ENCODE data around the gene DLAT. TPM values are rescaled to one million over a fixed set of nuclear protein-coding genes. Genes with fewer than 3 reads are reported as not detected.
"Not testable (repeated sequence)": the region's sequence is repeated elsewhere in the genome, so short reads cannot be mapped to it uniquely, and the experiment has no call there.

DLAT gene
- 35.6 TPM for total RNA-seq

DNA sequence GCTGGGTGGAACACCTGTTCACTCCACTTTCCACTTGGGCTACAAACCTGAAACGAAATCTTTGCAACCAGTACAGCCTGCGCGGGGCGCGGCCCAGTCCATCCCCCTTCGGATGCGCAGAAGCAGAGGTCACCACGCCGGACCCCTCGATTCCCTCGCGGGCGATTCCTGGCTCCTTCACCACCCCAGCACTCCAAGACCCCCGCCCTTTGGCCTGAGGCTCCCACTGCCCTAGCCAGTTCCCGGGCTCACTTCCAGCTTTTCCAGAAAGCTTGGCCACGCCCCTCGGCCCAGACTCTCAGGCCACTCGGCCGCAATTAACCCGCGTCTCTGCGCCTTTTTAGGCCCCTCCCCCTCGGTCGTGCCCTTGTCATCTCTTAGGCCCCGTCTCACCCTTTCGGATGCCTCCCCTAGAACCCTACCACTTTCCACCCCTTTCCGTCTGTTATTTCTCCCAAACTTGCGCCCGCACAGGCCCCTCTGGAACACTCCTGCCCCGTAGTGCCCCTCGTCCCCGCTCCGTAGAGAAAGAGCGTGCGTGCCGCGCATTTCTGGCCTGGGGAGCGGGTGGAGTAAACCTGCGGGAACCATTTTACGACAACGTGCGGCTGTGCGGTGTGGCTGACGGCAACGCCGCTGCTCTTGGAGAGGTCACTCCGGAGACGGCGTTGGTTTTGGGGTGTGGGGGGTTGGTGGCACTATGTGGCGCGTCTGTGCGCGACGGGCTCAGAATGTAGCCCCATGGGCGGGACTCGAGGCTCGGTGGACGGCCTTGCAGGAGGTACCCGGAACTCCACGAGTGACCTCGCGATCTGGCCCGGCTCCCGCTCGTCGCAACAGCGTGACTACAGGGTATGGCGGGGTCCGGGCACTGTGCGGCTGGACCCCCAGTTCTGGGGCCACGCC is at the start of gene DLAT:
DLAT (plus strand) TSS at position 636 of the 906 bp plus-strand sequence; CDS start at position 701, 65 bp downstream.
- DNase-seq (ENCODE audit: low spot score), result peak; percentile 89

DNA sequence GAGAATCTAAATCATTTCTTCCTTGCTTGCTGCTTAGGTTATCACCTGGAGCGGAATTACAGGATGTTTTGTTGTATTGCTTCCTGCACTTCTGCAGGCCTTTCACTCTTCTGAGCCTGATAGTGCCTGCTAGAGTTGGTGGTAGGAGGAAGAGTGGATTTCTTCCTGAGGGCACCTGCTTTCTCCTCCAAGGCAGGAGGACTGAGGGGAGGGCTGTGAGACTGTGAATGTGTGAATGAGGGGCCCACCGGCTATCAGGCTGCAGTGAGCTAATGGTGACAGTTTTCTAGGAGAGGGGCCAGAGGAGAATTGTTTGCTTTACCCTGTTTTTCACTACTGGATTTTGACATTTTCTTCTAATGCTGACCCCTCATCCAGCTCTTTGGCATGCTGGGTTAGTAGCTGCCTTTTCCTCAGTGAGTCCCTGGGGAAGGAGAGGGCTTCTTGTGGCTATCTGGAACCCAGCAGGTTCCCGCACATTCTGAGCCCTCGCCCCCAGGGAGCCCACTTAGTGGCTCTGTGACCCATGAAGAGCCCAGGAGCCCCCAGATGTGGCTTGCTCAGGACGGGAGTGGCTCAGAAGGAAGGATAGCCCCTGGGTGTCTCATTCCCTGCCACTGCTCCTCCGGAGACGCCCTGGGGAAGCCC is 49.0 kb upstream of the DLAT start:
- DNase-seq (ENCODE audit: low spot score), result no peak

DNA sequence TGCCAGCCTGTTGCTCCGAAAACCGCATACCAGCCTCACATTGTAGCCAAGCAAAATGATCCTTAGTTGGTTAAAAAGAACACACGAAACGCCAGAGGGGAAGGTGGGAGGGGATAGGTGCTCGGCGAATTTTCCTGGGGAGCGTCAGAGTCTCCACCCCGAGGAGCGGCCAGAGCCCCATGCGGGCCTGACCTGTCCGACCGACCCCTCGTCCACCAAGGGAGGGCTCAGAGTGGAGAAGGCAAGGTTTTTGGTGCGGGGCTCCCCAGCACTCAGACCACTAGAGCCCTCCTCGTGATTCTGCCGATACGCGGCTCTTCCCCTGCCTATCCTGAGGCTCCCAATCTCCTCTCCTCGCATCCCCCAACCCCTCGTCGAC is 48.5 kb upstream of the DLAT start:
- DNase-seq (ENCODE audit: low spot score), result peak; percentile 54

DNA sequence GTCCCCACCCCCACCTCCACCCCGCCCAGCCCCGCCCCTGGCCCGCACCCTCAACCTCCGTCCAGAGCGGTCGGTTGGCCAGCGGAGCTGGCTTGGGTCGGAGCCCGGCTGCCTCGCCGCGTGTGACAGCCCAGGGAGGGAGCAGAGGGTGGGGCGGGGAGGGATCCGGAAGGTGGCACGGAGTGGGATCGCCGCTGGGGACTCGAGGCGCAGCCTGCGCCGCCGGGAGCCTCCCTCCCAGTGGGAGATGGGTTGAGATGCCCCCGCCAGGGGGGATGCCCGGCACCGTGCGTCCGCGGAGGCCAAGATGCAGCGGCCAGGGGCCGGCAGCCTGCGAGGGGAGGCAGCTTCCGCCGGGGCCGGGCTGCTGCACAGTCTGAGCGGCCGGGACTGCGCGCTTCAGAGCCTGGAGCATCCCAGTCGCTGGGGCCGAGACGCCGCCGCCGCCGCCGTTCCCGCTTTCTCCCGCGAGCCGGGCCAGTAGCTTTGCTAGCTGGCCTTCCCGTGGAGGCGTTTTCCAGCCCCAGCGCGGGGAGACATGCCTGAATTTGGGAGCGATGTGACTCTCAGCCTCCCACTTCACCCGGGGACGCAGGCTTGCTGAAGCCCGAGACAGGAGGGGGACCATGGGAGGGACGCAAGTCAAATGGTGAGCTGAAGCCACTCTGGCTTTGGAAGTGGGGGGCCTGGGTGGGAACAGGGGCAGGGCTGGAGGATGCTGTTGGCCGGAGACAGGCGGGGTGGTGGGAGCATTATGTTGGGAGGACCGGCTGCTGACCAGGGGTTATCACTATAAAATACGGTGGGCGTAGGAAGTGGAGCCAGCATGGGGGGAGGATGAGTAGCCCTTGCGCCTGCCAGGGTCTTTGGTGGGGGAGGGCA is 47.8 kb upstream of the DLAT start:
- DNase-seq (ENCODE audit: low spot score), result peak; percentile 82

DNA sequence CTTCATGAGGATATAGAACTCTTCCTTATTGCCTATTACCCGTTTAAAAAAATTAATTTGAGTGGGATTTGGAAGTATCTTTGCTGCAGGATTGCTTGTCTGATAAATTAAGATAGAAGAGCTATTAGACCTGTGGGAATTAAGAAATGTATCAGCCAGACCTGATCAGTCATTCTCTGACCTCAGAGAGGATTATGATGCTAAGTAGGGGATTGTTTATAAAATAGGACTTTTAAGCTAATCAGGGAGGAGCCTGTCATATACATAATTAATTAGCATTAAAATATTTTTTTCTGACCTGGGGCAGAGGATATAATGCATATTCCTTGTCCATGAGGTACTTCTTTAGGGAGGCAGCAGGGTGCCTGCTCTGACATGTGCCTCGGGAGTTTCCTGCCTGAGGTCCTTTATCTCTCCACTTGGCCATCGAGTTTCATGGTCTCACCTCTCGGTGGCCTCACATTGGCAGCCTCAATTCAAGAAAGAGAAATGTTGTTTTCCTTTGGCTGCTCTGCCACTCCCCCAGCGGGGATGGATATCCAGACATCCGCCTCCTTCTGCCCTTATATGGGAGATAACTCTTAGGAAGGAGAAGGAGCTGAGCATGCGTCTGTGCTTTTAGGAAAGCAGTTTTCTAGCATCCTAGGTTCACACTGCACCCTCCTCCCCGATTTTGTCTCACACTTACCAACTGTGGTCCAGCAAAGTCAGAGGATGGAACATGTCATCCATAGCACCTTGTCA is 47.0 kb upstream of the DLAT start:
- peak; percentile 75 for DNase-seq (ENCODE audit: low spot score)

DNA sequence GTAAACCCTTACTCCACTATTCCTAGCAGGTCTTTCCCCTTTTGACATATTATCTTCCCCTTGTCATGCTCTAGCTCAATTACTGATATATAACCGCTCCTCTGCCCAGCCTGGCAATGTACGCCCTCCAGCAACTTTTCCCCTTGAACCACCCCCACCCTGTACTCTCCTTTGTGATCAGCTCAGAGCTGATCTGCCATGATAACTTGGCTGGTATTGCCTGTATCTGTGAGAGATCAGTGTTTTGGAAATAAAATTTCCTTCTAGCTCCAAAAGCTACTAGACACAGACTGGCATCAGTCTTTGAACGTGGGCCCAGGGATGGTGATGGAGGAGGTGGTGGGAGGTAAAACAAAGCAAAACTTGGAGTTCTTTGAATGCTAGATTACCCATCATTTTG is 45.1 kb upstream of the DLAT start:
- no peak for DNase-seq (ENCODE audit: low spot score)

DNA sequence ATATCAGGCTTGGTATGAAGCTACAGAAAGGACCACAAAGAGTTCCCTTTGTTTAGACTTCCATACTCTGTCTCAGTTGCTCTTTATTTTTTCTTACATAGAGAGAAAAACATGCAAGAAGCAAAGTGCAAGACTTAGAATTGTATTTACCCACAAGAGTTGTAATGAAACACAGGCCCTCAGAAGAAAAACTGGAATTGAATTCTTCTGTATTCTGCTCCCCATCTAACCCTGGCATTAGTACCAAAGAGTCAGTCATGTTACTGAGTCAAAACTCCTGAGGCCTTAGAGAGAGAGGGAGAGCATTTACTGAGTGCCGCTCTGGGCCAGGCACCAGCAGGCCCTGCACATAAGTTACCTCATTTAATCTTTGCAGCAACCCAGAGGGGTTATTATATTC is 43.9 kb upstream of the DLAT start:
- no peak for DNase-seq (ENCODE audit: low spot score)

DNA sequence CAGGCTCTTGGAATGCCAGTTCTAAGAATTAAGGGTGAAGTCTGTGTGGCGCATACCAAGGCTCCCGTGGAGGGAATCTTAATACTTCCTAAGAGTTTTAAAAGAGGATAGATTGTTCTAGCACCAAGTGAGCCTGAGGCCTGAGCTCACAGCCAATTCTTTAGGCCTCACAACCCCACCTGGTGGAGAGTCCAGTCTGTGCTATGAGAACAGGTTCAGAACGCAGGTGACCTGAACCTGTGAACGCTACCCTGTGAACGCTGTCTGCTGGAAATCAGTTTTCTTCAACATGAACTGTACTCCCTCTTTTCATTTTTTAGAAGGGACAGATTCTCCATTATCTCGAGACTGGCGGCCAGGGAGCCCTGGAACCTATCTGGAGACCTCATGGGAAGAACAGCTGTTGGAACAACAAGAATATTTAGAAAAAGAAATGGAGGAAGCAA is 43.2 kb upstream of the DLAT start:
- DNase-seq (ENCODE audit: low spot score), result peak; percentile 82

DNA sequence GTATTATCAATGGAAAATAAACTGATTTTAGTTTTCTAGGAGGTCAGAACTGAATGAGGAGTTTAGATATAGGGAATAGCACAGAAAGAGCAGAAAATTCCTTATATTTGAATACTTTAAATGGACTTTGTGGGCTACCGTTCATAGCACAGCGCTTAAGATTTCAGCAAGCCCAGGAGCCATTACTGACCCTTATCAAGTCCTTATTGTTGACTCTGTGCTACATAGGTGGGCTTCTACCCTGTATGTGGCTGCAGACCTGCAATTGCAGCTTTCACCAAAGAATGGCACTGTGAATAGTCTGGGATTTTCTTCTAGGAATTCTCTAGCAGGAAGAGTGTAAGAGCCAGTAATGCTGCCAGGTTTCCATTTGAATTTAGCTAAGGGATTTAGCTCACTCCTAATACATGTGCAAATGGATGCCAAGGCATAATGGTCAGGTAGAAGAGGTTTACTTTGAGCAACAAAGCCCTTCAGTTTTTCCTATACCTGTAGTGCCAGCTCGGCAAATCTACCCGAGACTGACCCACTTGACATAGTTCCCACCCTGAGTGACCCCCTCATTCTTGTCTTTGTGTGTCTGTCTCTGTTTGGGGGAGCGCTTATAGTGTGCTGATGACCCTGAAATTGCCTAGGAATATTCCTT is 42.5 kb upstream of the DLAT start:
- DNase-seq (ENCODE audit: low spot score), result no peak

DNA sequence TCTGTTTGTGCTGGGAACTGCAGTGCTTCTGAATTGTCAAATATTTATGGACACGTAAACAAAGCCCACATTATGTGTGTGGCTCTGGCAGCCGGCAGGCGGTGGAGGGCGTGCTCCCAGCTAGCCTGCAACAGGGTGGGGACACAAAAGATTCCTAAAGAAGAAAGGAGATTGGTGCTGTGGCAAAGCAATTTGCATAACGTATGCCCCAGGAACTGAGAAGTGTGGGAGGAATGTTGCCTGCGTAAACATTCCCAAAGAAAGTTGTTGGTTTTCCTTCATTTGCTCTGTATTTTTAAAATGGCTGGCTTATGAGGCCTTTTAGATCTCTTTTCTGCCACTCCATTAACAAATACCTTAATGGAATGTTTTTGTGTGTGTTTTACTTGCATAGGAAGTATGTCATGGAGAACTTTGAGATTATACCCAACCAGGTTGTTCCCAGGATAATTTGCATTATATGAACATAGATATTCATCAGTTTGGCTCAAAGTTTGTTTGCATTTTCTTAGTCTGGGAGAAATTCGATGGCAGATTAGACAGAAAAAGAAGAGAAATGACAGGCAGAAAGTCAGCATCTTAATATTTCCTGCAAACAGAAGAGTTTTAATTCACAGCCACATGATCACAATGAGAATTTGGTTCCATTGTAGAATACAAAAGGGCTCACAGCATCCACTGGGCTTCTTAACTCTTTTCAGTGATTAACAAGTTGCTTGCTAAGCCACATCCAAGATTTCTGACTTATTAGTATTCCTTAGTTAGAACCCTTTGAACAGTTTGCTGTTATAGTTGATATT is 41.8 kb upstream of the DLAT start:
- DNase-seq (ENCODE audit: low spot score), result no peak

DNA sequence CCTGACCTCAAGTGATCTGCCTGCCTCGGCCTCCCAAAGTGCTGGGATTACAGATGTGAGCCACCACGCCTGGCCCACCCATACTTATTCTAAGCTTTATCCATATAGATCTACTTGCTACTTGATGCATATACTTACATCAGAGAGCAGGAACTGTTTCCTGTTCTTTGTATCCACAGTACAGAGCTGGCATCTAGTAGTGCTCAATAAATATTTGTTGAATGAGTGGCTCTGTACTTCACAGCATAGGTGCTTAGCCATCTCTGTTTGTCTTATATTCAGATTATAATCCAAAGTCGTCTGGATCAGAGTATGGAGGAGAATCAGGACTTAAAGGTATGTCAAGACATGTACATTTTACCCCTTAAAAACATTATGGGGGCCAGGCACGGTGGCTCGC is 38.6 kb upstream of the DLAT start:
- DNase-seq (ENCODE audit: low spot score), result no peak

DNA sequence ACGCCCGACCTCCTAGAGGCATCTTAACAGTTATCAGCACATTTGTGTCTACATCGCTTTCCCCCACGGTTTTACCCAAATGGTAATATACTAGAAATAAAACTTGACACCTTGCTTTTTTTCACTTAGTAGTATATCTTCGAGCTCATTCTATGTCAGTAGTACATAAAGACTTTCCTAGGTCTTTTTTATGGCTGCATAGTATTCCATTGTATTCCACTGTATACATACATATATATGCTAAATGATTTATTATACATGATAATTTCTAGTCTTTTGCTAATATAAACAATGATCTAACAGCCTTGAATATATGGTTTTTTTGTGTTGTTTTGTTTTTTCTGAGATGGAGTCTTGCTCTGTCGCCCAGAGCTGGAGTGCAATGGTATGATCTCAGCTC is 34.8 kb upstream of the DLAT start:
- DNase-seq (ENCODE audit: low spot score), result no peak

DNA sequence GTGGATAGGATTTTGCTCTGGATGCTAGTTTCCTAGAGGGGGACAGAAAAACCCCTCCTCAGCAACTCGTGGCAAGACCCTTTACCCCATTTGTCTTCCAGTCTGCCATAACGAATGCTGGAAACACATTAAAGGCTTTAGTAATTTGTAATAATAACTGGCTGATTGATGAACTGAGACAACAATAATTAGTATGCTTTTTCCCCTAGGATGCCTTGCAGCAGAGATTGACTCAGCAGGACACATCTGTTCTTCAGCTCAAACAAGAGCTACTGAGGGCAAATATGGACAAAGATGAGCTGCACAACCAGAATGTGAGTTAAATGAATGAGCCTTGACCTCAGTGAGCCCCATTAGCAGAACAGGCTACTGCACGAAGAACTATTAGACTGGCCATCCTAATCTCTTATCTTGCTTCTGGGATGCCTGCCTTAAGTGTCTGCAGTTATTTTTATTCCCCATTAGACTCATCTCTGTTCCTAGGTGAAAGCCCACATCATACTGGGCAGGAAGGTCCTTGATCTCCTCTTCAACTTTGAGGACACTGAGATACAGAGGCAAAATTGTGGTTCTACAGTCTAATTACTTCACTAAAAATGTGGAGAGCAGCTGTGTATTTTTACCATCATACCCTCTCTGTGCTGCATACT is 32.9 kb upstream of the DLAT start:
- no peak for DNase-seq (ENCODE audit: low spot score)

DNA sequence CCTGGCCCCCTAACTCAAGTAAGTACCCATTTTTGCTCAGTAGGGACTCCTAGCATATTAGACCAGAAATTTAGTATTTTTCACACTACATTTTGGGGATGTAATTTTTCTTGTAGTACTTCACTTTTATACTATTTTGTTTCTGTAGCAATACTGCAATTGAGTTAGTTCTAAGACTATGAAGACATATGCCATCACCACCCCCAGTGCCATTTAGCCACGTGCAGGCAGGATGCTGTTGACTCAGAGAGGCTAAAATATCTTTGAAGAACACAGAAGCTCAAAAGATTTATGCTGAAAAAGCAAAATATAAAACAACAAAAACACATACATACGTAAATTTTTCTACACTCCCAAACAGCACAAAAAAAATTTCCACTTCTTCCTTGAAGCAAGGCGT is 29.1 kb upstream of the DLAT start:
- no peak for DNase-seq (ENCODE audit: low spot score)

DNA sequence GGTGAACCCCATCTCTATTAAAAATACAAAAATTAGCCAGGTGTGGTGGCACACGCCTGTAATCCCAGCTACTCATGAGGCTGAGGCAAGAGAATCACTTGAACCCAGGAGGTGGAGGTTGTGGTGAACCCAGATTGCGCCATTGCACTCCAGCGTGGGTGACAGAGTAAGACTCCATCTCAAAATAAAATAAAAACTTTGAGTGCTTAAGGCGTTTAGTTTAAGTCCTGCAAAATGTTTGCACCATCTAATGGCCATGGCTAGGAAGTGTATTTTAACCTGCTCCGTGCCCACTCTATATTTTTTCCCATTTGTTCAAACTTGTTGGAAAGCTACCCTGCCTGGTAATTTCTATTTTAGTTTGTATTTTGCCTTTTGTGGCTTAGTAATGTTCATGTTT is 28.5 kb upstream of the DLAT start:
- not testable (repeated sequence) for DNase-seq (ENCODE audit: low spot score)

DNA sequence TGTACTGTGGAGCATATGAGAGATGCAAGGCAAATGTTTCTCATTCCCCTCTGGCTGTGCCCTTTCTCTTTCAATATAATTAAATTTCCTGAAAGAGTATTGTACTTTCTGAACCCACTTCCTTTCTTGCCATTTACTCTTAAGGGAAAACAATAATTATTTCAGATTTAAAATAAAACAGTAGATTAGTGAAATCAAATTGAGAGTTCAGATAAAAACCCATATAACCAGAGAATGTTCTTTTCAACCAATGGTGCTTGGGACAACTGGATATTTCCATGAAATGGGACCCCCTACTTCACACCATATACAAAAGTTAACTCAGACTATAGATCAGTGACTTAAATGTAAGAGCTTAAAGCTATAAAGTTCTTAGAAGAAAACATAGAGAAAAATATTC is 26.1 kb upstream of the DLAT start:
- DNase-seq (ENCODE audit: low spot score), result no peak

DNA sequence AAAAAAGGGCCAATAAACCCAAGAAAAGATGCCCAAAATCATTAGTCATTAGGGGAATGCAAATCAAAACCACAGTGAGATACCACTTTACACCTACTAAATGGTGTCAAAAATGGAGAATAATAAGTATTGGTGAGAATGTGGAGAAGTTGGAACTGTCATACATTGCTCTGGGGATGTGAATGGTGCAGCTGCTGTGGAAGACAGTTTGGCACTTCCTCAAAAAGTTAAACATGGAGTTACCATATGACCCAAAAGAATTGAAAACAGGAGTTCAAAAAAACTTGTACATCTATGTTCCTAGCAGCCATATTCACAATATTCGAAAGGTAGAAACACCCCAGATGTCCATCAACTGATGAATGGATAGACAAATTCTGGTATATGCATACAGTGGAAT is 24.5 kb upstream of the DLAT start:
- DNase-seq (ENCODE audit: low spot score), result no peak

DNA sequence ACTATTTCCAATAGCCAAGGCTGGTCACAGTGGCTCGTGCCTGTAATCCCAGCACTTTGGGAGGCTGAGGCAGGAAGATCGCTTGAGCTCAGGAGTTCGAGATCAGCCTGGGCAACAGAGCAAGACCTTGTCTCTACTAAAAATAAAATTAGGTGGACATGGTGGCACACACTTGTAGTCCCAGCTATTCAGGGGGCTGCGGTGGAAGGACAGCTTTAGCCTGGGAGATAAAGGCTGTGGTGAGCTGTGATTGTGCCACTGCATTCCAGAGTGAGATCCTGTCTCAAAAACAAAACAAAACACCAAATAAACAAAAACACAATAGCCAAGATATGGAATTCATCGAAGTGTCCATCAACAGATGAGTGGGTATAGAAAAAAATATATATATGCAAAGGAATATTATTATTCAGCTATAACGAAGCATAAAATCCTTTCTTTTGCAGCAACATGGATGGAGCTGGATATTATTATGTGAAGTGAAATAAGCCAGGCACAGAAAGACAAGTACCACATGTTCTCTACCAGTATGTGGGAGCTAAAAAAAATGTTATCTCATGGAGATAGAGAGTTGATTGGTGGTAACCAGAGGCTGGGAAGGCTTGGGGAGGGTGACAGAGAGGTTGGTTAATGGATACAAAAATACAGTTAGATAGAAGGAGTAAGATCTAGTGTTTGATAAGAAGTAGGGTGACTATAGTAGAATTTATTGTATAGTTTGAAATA is 22.6 kb upstream of the DLAT start:
- no peak for DNase-seq (ENCODE audit: low spot score)

DNA sequence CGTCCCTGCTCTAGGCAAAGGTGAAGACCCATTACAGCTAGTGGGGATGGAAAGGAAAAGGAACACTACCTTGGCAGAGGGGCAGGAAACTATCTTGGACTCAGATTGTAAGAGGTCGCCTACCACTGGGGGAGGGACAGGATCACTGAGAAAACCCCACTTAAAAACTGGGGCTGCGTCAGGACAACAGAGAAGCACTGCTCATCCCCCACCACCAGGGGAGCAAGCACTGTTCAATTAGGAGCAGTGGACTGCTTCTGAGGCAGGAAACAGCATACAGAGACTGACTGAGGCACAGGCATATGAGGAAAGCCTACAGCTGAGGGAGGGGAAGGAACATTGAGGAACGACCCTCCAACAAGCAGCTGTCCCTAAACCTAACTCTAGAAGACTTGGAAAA is 20.8 kb upstream of the DLAT start:
- no peak for DNase-seq (ENCODE audit: low spot score)

All from ureter (tissue), 1 donor.